Fibroblast of skin of left quadriceps (primary cell): ENCODE measurements around the gene MRPL34.

ENCODE experiments used
- DNase-seq, 2 experiments: peaks; one replicate each; pipeline ENCODE4 v3.0.0-alpha.2; 2013; ENCODE audit warnings: low read depth in 2 of 2

Gene MRPL34

DNA sequence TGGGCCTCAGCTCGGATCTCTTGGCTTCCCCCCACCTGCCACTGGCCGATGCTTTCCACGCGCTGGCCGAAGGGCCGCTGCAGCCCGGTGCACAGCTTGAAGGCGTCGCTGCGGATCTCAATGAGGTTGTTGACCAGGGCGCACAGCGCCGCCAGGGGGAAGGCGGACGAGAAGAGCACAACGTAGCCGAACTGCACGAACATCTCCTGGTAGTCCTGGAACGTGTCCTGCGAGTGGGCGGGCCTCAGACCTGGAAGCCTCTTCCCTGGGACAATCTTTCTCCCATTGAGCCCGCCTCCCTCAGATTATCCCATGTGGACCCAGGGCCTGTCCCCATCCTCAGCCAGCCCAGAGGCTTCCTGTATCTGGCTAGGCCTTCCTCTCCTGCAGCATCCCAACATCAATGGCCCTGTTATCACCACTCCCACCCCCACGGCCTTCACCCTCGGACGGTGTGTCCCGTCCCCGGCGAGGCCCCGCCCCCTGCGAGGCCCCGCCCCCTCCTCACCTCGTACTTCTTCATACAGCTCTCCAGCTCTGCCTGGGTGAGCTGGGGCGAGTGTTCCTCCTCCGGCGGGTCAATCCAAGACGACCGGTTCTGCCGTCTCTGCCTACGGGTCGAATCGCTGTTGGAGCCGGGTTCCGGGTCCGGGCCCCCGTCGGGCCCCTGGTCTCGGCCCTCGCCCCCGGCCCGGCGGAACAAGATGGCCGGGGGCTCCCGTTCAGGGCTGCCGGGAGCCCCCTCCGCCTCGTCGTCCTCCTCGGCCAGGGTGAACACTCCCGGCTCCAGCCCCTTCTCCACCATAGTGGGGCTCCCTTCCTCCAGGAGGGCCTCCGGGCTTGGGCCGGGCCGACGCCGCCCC, 22.2 kb downstream of the MRPL34 start:
- DNase-seq: no peak

DNA sequence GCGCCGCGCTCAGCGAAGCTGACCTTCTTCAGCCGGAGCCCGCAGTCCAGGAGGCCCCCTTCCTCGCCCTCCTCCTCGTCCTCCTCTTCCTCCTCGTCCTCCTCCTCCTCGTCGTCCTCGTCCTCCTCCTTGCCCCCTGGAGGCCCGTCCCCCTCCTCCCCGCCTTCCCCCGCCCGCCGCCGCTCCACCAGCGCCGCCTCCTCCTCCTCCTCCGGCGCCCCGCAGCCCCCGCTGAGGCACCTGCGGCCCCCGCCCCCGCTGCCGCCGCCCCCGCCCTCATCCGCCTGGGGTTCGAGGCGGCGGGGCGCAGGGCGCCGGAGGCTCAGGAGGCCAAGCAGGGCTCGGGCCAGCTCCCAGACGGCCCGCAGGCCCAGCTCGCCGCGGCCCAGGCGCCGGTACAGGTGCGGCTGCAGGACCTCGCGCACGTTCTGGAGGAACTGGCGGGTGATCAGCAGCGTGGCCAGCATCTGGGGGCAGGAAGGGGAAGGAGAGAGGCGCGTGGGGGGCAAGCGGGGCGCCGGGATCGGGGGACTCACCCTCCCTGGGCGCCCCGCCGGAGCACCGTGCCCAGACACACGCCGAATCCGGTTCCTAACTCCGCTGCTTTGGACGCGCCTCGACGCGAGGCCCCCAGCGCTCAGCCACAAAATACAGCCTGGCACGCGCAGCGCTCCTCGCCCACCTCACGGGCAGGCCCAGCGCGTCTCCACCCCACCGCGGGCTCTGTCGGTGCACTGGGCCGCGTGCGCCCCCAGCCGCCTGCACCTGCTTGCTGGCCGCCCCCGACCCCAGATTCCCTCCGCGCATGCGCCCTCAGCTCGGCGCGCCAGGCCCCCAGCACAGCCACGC, 23.1 kb downstream of the MRPL34 start:
- no peak for DNase-seq

GRCh38 chr19:17329366-17330261, 23.9 kb downstream of the MRPL34 start:
- DNase-seq: no peak

- DNase-seq: no peak
These were observed 24.8 kb downstream of the MRPL34 start for GRCh38 chr19:17330262-17331044.

DNA sequence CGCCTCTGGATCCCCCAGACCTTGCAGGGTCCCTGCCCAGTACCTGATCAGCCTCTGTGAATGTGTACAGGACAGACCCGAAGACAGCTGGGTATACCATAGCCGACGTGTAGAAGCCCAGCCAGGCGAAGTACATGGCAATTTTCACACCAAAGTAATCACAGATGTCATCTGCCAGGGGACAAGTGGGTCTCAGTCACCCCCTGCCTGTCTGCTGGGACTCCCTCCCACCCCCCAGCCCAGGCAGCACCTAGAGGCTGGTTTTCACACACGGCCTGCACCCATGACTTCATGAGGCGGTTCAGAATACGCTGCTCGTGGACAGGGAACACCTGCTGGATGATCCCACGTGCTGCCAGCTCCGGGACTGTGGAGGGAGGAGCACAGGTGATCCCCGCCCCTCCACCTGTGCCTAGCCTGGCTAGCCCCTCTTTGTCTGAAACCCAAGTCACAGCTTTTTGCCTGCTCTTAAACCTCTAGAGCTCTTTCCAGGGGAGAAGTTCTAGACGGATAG, 25.4 kb downstream of the MRPL34 start:
- DNase-seq: no peak

DNA sequence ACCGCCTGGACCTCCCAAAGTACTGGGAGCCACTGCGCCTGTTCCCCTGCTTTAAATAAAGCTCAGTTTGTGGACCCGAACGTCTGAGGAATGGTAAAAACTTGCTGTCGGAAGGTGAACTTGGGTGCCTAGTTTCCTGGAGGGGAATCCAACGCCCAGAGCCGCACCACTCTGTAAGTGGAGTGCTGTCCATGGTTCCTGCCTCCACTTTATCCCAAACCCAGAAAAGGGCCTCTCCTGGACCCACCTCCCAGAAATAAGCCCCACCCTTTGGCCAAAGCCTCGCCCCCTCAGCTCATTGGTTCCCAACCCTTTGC, 26.6 kb downstream of the MRPL34 start:
- no peak for DNase-seq

DNA sequence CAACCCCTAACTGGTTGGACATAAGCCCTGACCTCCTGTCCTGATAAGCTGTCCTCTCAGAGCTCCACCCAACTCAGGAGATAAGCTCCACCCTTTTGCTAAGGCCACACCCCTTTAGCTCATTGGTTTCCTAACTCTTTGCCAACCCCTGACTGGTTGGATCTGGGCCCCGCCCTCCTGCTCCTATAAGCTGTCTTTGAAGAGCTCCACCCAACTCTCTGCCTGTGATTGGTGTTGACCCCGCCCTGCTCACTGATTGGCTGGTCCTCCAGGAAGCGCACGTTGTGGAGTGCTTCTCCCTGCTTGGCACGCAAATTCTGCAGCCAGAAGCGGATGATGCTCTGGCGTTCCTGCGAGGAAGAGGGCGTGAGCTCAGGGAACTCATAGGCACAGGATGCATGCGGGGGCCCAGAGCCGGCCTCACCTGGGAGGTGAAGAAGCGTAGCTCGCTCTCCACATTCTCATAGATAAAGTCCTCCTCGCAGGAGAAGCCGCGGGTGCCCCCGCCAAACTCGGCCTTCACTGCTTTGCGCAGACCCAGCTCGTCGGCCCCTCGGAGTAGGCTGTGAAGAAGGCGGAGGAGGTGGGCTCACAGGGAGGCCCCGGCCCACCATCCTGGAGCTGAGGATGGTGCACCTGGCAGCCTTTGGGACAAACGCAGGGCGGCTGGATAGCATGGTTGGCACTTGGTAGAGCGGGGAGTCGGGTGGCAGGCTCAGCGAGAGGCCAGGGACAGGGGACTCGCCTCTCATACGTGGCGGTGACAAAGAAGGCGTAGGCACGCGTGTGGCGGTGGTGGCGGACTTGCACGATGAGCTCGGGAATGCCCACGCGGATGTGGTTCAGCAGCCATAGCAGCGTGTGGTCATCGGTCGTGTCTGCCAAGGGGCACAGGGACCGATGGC, 27.3 kb downstream of the MRPL34 start:
- DNase-seq: peak in 1 of 2 experiments; percentile 20

DNA sequence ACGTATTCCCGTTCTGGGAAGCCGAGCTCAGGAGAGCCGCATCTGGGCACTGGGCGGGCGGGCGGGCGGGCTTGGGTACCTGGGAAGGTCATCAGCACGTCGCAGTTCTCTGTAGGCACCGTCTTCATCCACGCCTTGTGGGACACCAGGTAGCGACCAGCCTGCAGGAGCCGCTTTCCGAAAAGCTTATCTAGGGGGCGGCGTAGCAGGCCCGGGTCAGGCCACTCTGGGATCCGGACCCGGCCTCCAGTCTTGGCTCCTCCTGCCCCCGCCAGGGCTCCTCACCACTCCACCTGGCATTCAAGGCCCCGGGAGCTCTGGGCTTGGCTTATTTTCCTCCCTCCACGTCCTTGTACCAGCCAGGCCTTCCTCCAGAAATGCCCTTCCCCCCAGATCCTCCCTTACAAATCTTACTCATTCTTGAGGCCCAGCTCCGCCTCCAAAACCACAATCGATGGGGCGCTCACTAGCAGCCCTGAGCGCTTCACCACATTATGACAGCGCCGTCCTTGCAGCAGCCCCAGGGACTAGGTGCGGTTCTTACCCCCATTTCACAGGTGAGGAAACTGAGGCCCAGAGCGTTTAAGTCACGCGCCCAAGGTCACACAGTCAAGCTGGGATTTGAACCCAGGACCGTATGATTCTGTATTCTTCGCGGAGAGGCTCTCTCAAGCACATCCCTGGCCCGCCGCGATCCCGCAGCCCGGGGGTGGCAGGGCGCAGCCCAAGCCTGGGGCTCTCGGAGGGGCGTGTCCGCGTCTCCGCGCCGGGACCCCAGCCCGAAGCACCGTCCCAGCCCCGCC, 28.1 kb downstream of the MRPL34 start:
- DNase-seq: peak; percentile 61 to 64

DNA sequence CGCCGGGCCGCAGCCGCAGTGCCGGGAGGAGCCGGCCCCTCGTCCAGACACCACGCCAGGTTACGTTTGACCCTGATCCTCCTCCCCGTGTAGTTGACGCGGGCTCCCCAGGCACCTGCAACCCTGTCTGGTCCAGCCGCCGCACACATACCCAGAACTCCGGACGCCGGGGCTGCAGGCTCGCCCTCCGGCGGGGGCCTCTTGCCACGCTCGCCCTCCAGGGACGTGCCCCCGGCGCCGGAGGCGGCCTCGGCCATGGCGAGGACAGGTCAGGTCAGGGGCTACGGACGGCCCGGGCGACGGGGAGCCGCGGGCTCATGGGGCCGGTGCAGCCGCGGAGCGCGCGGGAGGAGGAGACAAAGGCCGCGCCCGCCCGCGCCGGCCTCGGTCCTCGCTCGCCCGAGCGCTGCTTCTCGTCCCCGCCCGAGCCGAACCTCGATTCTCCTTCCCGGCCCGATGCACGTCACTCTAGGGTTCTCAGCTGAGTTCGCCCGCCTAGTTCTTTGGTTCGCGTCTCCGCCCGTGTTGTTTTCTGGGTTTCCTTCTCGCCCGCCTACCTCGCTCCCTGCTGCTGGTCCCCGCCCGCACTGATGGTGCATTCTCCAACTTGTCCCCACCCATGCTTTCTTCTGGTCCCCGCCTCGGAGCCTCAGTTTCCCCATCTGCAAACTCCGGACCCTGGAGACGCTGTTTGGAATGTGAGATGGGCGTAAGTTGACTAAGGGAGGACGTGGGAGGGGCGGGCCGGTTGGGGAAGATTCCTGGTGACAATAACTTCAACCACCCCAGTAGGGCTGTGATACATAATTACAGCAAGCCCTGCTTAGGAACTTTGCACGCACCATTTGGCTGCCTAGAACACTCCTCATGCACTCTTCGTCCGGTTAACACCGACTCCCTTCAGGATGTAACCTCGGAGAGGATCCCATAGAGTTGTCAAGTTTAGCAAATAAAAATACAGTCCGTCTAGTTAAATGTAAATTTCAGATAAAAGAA, 29.0 kb downstream of the MRPL34 start, which contains the start of gene ANO8:
ANO8 (minus strand) TSS at position 442 of the 996 bp plus-strand sequence; CDS start at position 257, 185 bp downstream.
- DNase-seq: peak; percentile 98

DNA sequence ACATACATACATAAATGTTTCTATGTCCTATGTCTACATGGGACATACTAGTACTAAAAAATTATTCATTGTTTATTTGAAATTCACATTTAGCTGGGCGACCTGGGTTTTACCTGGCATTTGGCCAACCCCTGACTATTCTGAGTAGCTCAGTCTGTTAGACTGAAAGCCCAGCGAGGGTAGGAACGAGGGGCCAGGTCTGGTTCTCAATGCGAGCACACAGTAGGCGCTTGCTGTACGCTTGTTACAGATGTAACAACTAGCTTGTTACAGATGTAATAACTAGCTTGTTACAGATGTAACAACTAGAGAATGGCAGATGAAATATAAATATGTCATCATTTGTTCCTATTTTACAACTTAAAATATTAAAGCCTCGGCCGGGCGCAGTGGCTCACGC, 29.9 kb downstream of the MRPL34 start:
- no peak for DNase-seq

DNA sequence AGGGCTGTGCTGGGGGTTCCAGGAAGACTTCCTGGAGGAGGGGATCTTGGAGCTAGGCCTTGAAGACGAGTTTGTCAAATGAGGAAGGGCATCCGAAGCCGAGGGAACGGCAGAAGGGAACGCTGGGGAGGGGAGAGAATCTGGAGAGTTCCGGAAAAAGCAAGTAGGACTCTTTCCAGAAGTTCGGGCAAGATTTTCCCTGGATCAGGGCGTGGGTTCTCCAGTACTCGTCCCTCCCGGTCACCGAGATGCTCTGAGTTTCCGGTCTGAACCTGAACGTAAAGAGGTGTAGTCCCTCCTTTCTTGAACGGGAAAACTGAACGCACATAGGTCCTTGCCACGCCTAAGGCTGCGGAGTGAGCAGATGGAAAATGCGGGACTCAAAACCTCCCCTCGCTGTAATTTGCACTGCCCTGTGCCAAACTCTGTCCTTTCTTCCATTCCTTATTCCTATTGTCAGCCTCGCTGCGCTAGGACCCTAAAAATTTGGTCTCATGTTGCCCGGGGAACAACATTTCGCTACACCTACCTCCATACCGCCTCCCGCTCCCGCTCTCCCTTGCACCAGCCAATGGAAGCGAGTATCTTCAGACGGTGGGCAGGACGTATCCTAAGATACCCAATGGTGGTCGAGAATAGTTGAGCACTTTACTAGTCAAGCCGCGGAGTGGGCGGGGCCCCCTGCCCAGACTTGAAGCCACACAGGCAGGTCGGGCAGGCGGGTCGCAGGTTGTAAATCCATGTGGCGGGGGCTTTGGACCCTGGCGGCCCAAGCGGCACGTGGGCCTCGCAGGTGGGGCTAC, 31.4 kb downstream of the MRPL34 start, which contains the start of gene GTPBP3:
GTPBP3 (plus strand) TSS at position 682 of the 803 bp plus-strand sequence; CDS start at position 741, 59 bp downstream.
- DNase-seq: peak; percentile 95 to 96

DNA sequence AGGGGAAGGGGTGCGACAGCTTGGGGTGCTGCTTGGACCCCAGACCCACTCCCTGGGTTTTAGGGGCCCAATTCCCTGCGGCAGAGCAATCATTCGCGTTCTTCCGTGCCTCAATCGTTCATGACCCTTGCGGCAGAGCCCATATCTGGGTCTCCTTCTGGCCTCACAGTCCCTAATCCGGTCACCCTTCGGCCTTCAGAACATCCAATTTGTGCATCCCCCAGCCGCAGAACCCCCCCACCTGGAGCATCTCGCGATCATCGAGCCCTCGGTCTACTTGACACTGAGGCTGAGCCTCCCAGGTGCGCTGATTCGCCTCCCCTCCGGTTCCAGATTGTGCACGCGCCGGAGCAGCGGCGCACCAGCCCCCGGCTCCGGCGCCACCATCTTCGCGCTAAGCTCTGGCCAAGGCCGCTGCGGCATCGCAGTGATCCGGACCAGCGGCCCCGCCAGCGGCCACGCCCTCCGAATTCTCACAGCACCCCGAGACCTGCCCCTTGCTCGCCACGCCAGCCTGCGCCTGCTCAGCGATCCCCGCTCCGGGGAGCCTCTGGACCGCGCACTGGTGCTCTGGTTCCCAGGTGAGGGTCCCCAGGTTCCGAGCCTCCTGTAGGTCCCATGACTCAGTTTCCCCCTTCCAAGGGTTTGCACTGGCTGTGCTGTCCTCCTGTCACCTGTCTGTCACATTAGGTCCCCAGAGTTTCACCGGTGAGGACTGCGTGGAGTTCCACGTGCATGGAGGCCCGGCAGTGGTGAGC, 32.2 kb downstream of the MRPL34 start:
- DNase-seq: no peak

DNA sequence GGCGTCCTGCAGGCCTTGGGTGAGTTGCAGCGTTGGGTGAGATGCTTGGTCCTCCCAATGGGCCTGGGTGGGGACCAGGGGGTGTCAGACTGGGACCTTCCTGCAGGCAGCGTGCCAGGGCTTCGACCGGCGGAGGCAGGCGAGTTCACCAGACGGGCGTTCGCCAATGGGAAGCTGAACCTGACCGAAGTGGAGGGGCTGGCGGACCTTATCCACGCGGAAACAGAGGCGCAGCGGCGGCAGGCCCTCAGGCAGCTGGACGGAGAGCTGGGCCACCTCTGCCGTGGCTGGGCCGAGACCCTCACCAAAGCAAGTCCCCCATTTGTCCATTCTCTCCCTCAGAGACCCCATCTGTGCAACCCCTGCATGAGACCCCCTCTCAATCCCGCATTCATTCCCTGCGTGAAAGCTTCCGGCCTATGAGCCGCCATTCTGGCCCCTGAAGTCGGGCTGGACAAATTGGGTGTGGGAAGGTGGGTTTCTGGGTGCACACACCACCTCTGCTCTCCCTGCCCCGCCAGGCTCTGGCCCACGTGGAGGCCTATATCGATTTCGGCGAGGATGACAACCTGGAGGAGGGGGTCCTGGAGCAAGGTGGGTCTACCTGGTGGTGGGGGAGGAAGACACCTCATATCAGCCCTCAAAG, 32.9 kb downstream of the MRPL34 start:
- no peak for DNase-seq

DNA sequence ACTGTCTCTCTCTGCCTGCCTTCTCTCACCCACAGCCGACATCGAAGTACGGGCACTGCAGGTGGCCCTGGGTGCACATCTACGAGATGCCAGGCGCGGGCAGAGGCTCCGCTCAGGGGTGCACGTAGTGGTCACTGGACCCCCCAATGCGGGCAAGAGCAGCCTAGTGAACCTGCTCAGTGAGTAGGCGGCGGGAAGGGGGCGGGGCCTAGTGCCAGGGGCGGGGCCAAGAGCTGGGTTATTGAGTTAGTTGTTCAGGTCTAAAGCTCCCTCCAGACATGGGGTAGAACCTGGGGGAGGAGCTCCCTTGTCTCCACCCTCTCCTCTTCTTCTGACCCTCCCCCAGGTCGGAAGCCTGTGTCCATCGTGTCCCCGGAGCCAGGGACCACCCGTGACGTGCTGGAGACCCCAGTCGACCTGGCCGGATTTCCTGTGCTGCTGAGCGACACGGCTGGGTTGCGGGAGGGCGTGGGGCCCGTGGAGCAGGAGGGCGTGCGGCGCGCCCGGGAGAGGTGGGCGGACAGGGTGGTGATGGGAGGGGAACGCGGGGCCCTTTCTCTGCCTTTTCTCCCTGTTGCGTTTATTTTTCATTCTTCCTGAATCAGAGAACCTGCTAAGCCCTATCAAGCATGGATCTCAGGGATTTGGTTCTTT, 33.5 kb downstream of the MRPL34 start:
- no peak for DNase-seq
